ENCODE results near the gene RFPL3. TPM values are rescaled to one million over a fixed set of nuclear protein-coding genes. Genes with fewer than 3 reads are reported as not detected.

RFPL3 gene
- total and polyA plus RNA-seq, 2 experiments from 2014 or later: not detected

GRCh38 chr22:32409977-32410376, 52.3 kb downstream of the RFPL3 start:
- H3K27me3 ChIP-seq: no peaks in the 10 kb centered on the region
- peaks cover 12% of the 10 kb centered on the region for H3K4me1 ChIP-seq (ENCODE audit: insufficient read depth)
- H3K36me3 ChIP-seq (replicated peaks; ENCODE audit: insufficient read depth, low read depth): no peaks in the 10 kb centered on the region
- peaks cover 46% of the 10 kb centered on the region for H3K79me2 ChIP-seq
- H4K20me1 ChIP-seq (ENCODE audit: insufficient read depth, poor library complexity, severe bottlenecking): peaks cover 12% of the 10 kb centered on the region
- H3K9me3 ChIP-seq (ENCODE audit: low read depth): no peaks in the 10 kb centered on the region
- no peak for DNase-seq (ENCODE audit: low spot score)
- peak overlapping the region; percentile 78 for H3K4me2 ChIP-seq
- TF ChIP-seq EZH2phosphoT487 (IDR thresholded peaks at IDR 0.05; ENCODE audit: low read depth, severe bottlenecking, unreplicated experiment) (no peak), EZH2 (IDR thresholded peaks at IDR 0.05; ENCODE audit: borderline replicate concordance) (no peak), CTCF (IDR thresholded peaks at IDR 0.05; ENCODE audit: poor library complexity) (no peak)
- 92% methylated on average over 9 of the region's 9 CpGs for WGBS (ENCODE audit: low lambda C conversion rate, missing lambda C conversion rate)
- H3K9me2 ChIP-seq (replicated peaks; ENCODE audit: insufficient read depth): no peaks in the 10 kb centered on the region
- no peak overlapping the region for H2AFZ ChIP-seq
- H3K4me3 ChIP-seq: no peak overlapping the region
- no peak overlapping the region for H3K27ac ChIP-seq

GRCh38 chr22:32410459-32410858, 52.8 kb downstream of the RFPL3 start:
- H3K27ac ChIP-seq: no peak overlapping the region
- H3K4me1 ChIP-seq (ENCODE audit: insufficient read depth): peaks cover 12% of the 10 kb centered on the region
- H2AFZ ChIP-seq: no peak overlapping the region
- DNase-seq (ENCODE audit: low spot score): no peak
- no peak overlapping the region for H3K4me3 ChIP-seq
- peaks cover 12% of the 10 kb centered on the region for H4K20me1 ChIP-seq (ENCODE audit: insufficient read depth, poor library complexity, severe bottlenecking)
- peak overlapping the region; percentile 78 for H3K4me2 ChIP-seq
- WGBS (ENCODE audit: low lambda C conversion rate, missing lambda C conversion rate): 92% methylated on average over 4 of the region's 4 CpGs
- H3K79me2 ChIP-seq: peaks cover 46% of the 10 kb centered on the region
- H3K27me3 ChIP-seq: no peaks in the 10 kb centered on the region
- no peaks in the 10 kb centered on the region for H3K36me3 ChIP-seq (replicated peaks; ENCODE audit: insufficient read depth, low read depth)
- no peaks in the 10 kb centered on the region for H3K9me2 ChIP-seq (replicated peaks; ENCODE audit: insufficient read depth)
- H3K9me3 ChIP-seq (ENCODE audit: low read depth): no peaks in the 10 kb centered on the region
- TF ChIP-seq EZH2 (IDR thresholded peaks at IDR 0.05; ENCODE audit: borderline replicate concordance) (no peak), EZH2phosphoT487 (IDR thresholded peaks at IDR 0.05; ENCODE audit: low read depth, severe bottlenecking, unreplicated experiment) (no peak), CTCF (IDR thresholded peaks at IDR 0.05; ENCODE audit: poor library complexity) (no peak)

Small RNA genes within 50 kb of the gene (small RNA-seq; reads per million reads assigned to genes)
- not detected for gene AL021937.2
- not detected for gene IGLVIVOR22-2
- not detected for gene RF02171
- not detected for gene RF02172

Other genes starting within 250 kb of the RFPL3 start
- not detected in 2 replicates for gene C22orf42, start 198.6 kb upstream of the RFPL3 start, total RNA-seq
- gene C22orf42, start 198.6 kb upstream of the RFPL3 start, polyA plus RNA-seq: not detected in 2 replicates
- gene RFPL2, start 152.8 kb upstream of the RFPL3 start, total RNA-seq: 0.48 and 0.97 TPM in 2 replicates
- 0.62 TPM in 1 of 2 replicates, not detected in the other for gene RFPL2, start 152.8 kb upstream of the RFPL3 start, polyA plus RNA-seq
- 0.47 TPM in 1 of 2 replicates, not detected in the other for gene SLC5A4, start 102.5 kb upstream of the RFPL3 start, total RNA-seq
- gene SLC5A4, start 102.5 kb upstream of the RFPL3 start, polyA plus RNA-seq: 0.07 TPM in 1 of 2 replicates, not detected in the other
- 95.6 and 104 TPM in 2 replicates for gene RTCB, start 54.4 kb downstream of the RFPL3 start, total RNA-seq
- gene RTCB, start 54.4 kb downstream of the RFPL3 start, polyA plus RNA-seq: 80.3 and 83.6 TPM in 2 replicates
- gene BPIFC, start 106.6 kb downstream of the RFPL3 start, total RNA-seq: not detected in 2 replicates
- not detected in 2 replicates for gene BPIFC, start 106.6 kb downstream of the RFPL3 start, polyA plus RNA-seq
- 82.7 and 91.3 TPM in 2 replicates for gene FBXO7, start 116.9 kb downstream of the RFPL3 start, total RNA-seq
- 92.5 and 94.2 TPM in 2 replicates for gene FBXO7, start 116.9 kb downstream of the RFPL3 start, polyA plus RNA-seq